H1 (cell line): ENCODE data around the gene DTD1. TPM values are rescaled to one million over a fixed set of nuclear protein-coding genes. Genes with fewer than 3 reads are reported as not detected.

Experiments
- CTCF ChIA-PET: fragments of 300-600 bp; sonication (Branson Sonifier 250); formaldehyde crosslinking; loops from one replicate; lab custom pipeline; 2021; ENCODE audit not compliant: partially characterized antibody; lab: Charles Lee
- POLR2A ChIA-PET: fragments of 300-600 bp; sonication (Branson Sonifier 250); formaldehyde crosslinking; loops from one replicate; lab custom pipeline; 2021; ENCODE audit warnings: inconsistent platforms; ENCODE audit not compliant: partially characterized antibody; lab: Charles Lee
- DNase-seq, 2 experiments: peaks; one replicate each; pipeline versions ENCODE4 v3.0.0 to v3.0.0-alpha.2; 2010 to 2022; ENCODE audit warnings: low spot score in 2 of 2, low read depth in 1 of 2, mixed read lengths in 1 of 2
- FAIRE-seq: peaks from 2 replicates; lab custom pipeline; 2011; peaks lifted over from hg19 to GRCh38; lab: Jason Lieb, UNC
- H2AFZ ChIP-seq: 2 replicates; pipeline ENCODE4 v1.8.1; 2012; ENCODE audit warnings: low read length, inconsistent platforms
- H2AK5ac ChIP-seq: 2 replicates; pipeline ENCODE4 v1.6.1; 2013; ENCODE audit warnings: low read depth, low read length
- H2BK120ac ChIP-seq: replicated peaks from 2 replicates; pipeline ENCODE3; 2013; ENCODE audit warnings: low read depth, low read length, inconsistent platforms
- H2BK12ac ChIP-seq: 2 replicates; pipeline ENCODE4 v1.6.1; 2013; ENCODE audit warnings: low read depth, low read length
- H2BK15ac ChIP-seq: 2 replicates; pipeline ENCODE4 v1.6.1; 2013; ENCODE audit warnings: low read length
- H2BK20ac ChIP-seq: 2 replicates; pipeline ENCODE4 v1.6.1; 2013; ENCODE audit warnings: low read length
- H2BK5ac ChIP-seq: 2 replicates; pipeline ENCODE4 v1.6.1; 2013; ENCODE audit warnings: low read depth, low read length
- H3K14ac ChIP-seq: 2 replicates; pipeline ENCODE4 v1.6.1; 2013; ENCODE audit warnings: inconsistent platforms; ENCODE audit not compliant: insufficient read length
- H3K18ac ChIP-seq: 2 replicates; pipeline ENCODE4 v1.6.1; 2013; ENCODE audit warnings: low read length; ENCODE audit errors: extremely low read depth
- H3K23ac ChIP-seq: 2 replicates; pipeline ENCODE4 v1.6.1; 2013; ENCODE audit warnings: inconsistent platforms; ENCODE audit not compliant: insufficient read length
- H3K23me2 ChIP-seq: 2 replicates; pipeline ENCODE4 v1.6.1; 2013; ENCODE audit warnings: low read depth, low read length
- H3K27ac ChIP-seq: 2 replicates; pipeline ENCODE4 v1.6.1; 2011; ENCODE audit warnings: low read depth, low read length, inconsistent platforms
- H3K27me3 ChIP-seq, 4 experiments: replicated peaks in 1 of 4; 1 replicate in 1 of 4; 2 replicates in 3 of 4; pipeline versions ENCODE4 v1.6.1 to v1.8.1; 2011 to 2013; ENCODE audit warnings: low read length in 3 of 4, mild to moderate bottlenecking in 3 of 4, inconsistent platforms in 2 of 4, mixed read lengths in 2 of 4, moderate library complexity in 1 of 4; ENCODE audit not compliant: control insufficient read depth in 3 of 4, insufficient read depth in 3 of 4; ENCODE audit errors: extremely low read depth in 1 of 4
- H3K36me3 ChIP-seq, 4 experiments: 2 replicates each; pipeline versions ENCODE4 v1.6.1 to v1.8.1; 2011 to 2013; ENCODE audit warnings: mild to moderate bottlenecking in 4 of 4, low read length in 3 of 4, moderate library complexity in 2 of 4, control low read depth in 1 of 4, inconsistent platforms in 1 of 4; ENCODE audit not compliant: insufficient read depth in 4 of 4, control insufficient read depth in 2 of 4
- H3K4ac ChIP-seq: replicated peaks from 2 replicates; pipeline ENCODE3; 2013; ENCODE audit warnings: low read length, low read depth, mixed read lengths, inconsistent platforms; ENCODE audit not compliant: insufficient read length
- H3K4me1 ChIP-seq, 4 experiments: replicated peaks in 1 of 4; 1 replicate in 1 of 4; 2 replicates in 3 of 4; pipeline versions ENCODE4 v1.6.1 to v1.8.1; 2011 to 2013; ENCODE audit warnings: low read length in 3 of 4, inconsistent platforms in 2 of 4, mixed read lengths in 1 of 4; ENCODE audit not compliant: insufficient read depth in 4 of 4, control insufficient read depth in 3 of 4
- H3K4me2 ChIP-seq, 2 experiments: 2 replicates each; pipeline versions ENCODE4 v1.6.1 to v1.8.1; 2011 to 2013; ENCODE audit warnings: low read depth in 2 of 2, low read length in 2 of 2, control low read depth in 1 of 2, inconsistent platforms in 1 of 2, mild to moderate bottlenecking in 1 of 2; ENCODE audit not compliant: insufficient read depth in 1 of 2
- H3K4me3 ChIP-seq, 4 experiments: fragments of 200-600, 300-600 bp in 1 of 4; sonication (generic), shearing (Covaris generic), sonication (Bioruptor Twin) in 1 of 4; 2 replicates each; pipeline versions ENCODE4 v1.5.1 to v1.8.1; 2011 to 2016; ENCODE audit warnings: low read length in 4 of 4, low read depth in 3 of 4, control low read depth in 2 of 4, inconsistent platforms in 2 of 4, mild to moderate bottlenecking in 2 of 4, mixed read lengths in 1 of 4, moderate library complexity in 1 of 4; ENCODE audit not compliant: insufficient read depth in 2 of 4; ENCODE audit errors: extremely low read depth in 1 of 4
- H3K56ac ChIP-seq: replicated peaks from 2 replicates; pipeline ENCODE3; 2013; ENCODE audit warnings: low read depth, mild to moderate bottlenecking, mixed read lengths, low read length, inconsistent platforms; ENCODE audit not compliant: insufficient read length
- H3K79me1 ChIP-seq: 2 replicates; pipeline ENCODE4 v1.6.1; 2013; ENCODE audit warnings: low read depth, low read length, control low read depth
- H3K79me2 ChIP-seq, 2 experiments: 2 replicates each; pipeline versions ENCODE4 v1.6.1 to v1.8.1; 2012 to 2013; ENCODE audit warnings: low read length in 2 of 2, mild to moderate bottlenecking in 2 of 2, inconsistent platforms in 1 of 2; ENCODE audit not compliant: insufficient read depth in 2 of 2, control insufficient read depth in 1 of 2
- H3K9ac ChIP-seq, 4 experiments: replicated peaks in 1 of 4; 1 replicate in 1 of 4; 2 replicates in 3 of 4; pipeline versions ENCODE4 v1.6.1 to v1.8.1; 2011 to 2013; ENCODE audit warnings: low read depth in 3 of 4, low read length in 3 of 4, control low read depth in 2 of 4, mild to moderate bottlenecking in 2 of 4, moderate library complexity in 2 of 4, inconsistent platforms in 1 of 4; ENCODE audit errors: extremely low read depth in 1 of 4
- H3K9me3 ChIP-seq, 2 experiments: 2 replicates each; pipeline versions ENCODE4 v1.6.1 to v1.8.1; 2012 to 2013; ENCODE audit warnings: mild to moderate bottlenecking in 2 of 2, moderate library complexity in 2 of 2, control low read depth in 1 of 2, inconsistent platforms in 1 of 2, low read depth in 1 of 2, low read length in 1 of 2, mixed read lengths in 1 of 2; ENCODE audit not compliant: insufficient read depth in 2 of 2
- H4K20me1 ChIP-seq, 2 experiments: replicated peaks in 1 of 2; 2 replicates each; pipeline versions ENCODE3 to v1.8.1; 2011 to 2013; ENCODE audit warnings: inconsistent platforms in 2 of 2, low read length in 2 of 2, mild to moderate bottlenecking in 1 of 2; ENCODE audit not compliant: insufficient read depth in 2 of 2, control insufficient read depth in 1 of 2
- H4K5ac ChIP-seq: 2 replicates; pipeline ENCODE4 v1.6.1; 2013; ENCODE audit warnings: low read length, low read depth, mixed read lengths, inconsistent platforms; ENCODE audit not compliant: insufficient read length
- H4K8ac ChIP-seq: 2 replicates; pipeline ENCODE4 v1.8.0; 2013; ENCODE audit warnings: mild to moderate bottlenecking, moderate library complexity, low read length, inconsistent platforms; ENCODE audit not compliant: insufficient read depth; ENCODE audit errors: extremely low read depth
- H4K91ac ChIP-seq: replicated peaks from 2 replicates; pipeline ENCODE3; 2013; ENCODE audit warnings: low read length, mixed read lengths, inconsistent platforms; ENCODE audit not compliant: insufficient read length
- CBX5 ChIP-seq: fragments of 300-800, 300-1000 bp; sonication (generic); IDR thresholded peaks from 2 replicates; pipeline ENCODE4 v1.7.1; 2016; ENCODE audit warnings: antibody characterized with exemption, low read length, low read depth
- CHD2 ChIP-seq: IDR thresholded peaks from 2 replicates; pipeline ENCODE4 v1.6.1; 2012; ENCODE audit warnings: low read length, improper control_type of control experiment
- EGR1 ChIP-seq: IDR thresholded peaks from 2 replicates; pipeline ENCODE4 v1.6.1; 2011; ENCODE audit warnings: low read depth, low read length, borderline replicate concordance
- MAFK ChIP-seq: IDR thresholded peaks from 2 replicates; pipeline ENCODE4 v1.6.1; 2012; ENCODE audit warnings: low read depth, mild to moderate bottlenecking, improper control_type of control experiment, low read length
- RFX5 ChIP-seq: IDR thresholded peaks from 2 replicates; pipeline ENCODE4 v1.6.1; 2011; ENCODE audit warnings: low read depth, low read length, improper control_type of control experiment, borderline replicate concordance
- SIN3A ChIP-seq, 2 experiments: IDR thresholded peaks in 1 of 2; conservative IDR thresholded peaks in 1 of 2; 2 replicates each; pipeline ENCODE4 v1.6.1; 2011 to 2012; ENCODE audit warnings: low read length in 2 of 2, improper control_type of control experiment in 1 of 2, low read depth in 1 of 2, mild to moderate bottlenecking in 1 of 2
- TAF7 ChIP-seq: optimal IDR thresholded peaks from 2 replicates; pipeline ENCODE3; 2011; ENCODE audit warnings: low read depth, mild to moderate bottlenecking, inconsistent platforms, low read length, moderate library complexity, borderline replicate concordance
- WGBS, 2 experiments: shearing (Covaris generic) in 1 of 2; methylation state at CpG; one replicate each; pipeline versions ENCODE4 v1.1.6 to v1.1.7; 2013 to 2015; ENCODE audit warnings: low lambda C conversion rate in 2 of 2, mixed read lengths in 2 of 2, inconsistent platforms in 1 of 2, low coverage in 1 of 2, missing lambda C conversion rate in 1 of 2; ENCODE audit not compliant: insufficient replicate concordance in 2 of 2, insufficient coverage in 1 of 2, insufficient read length in 1 of 2; ENCODE audit errors: extremely low coverage in 1 of 2, missing lambda C conversion rate in 1 of 2; 5-methylcytosine and 5-hydroxymethylcytosine counted together
- polyA plus RNA-seq, 7 experiments: library from polyadenylated mRNA; depleted of rRNA in 3 of 7; stranded (reverse) in 5 of 7; unstranded in 2 of 7; fragments of >200 nt in 5 of 7; fragments of 200-250 nt in 2 of 7; gene quantifications; 1 replicate in 5 of 7; 2 replicates in 1 of 7; 4 replicates in 1 of 7; pipeline versions ENCODE4 v1.2.1 to v1.2.3, GENCODE V29; 2011 to 2013; ENCODE audit warnings: missing spikeins in 2 of 7, mixed read lengths in 2 of 7
- total RNA-seq: library from RNA; stranded (reverse); fragmentation: NEBNext Ultra II Directional; extraction: Animal tissue kit (Norgen Biotek cat#: 25700); gene quantifications from 2 replicates; pipeline ENCODE4 v1.2.1, GENCODE V29; 2021
- TF ChIP-seq, protein P1 (sequence below): IDR thresholded peaks from 2 replicates; pipeline ENCODE4 v1.6.1; 2012; ENCODE audit warnings: low read length, inconsistent platforms

Gene DTD1
- total and polyA plus RNA-seq, 2 of the 8 experiments (the other 6 are each of a cell fraction or from before 2014, with no cell fraction given), result 49.7 to 66.6 TPM

GRCh38 chr20:18543216-18543615 is 44.6 kb upstream of the DTD1 start:
- Histone ChIP-seq H3K23ac (no peak overlapping the region), H3K14ac (no peak overlapping the region), H3K23me2 (no peaks in the 10 kb centered on the region), H3K9ac (no peak overlapping the region), H4K8ac (no peak overlapping the region), H2BK20ac (no peak overlapping the region), H3K4me3 (no peak overlapping the region), H2BK12ac (no peak overlapping the region), H3K79me2 (no peaks in the 10 kb centered on the region), H3K9me3 (no peaks in the 10 kb centered on the region), H4K91ac (no peak overlapping the region), H2BK120ac (no peak overlapping the region), H3K4me2 (no peak overlapping the region), H2BK15ac (no peak overlapping the region), H3K79me1 (no peaks in the 10 kb centered on the region), H3K18ac (no peak overlapping the region), H3K56ac (no peak overlapping the region), H3K27me3 (no peaks in the 10 kb centered on the region), H3K27ac (no peak overlapping the region), H4K5ac (no peak overlapping the region), H3K4ac (no peak overlapping the region), H2BK5ac (no peak overlapping the region), H2AFZ (no peak overlapping the region), H3K36me3 (peaks cover 7 to 45% (median 23%) of the 10 kb centered on the region in 4 experiments), H4K20me1 (peaks cover 4 to 5% of the 10 kb centered on the region in 2 experiments), H2AK5ac (no peak overlapping the region), H3K4me1 (no peaks in the 10 kb centered on the region)
- ChIA-PET CTCF (no interaction called here), POLR2A (interaction anchor here (0.6 kb wide), 1 partner anchor 1495 kb away, joined by 3 read pairs; no protein-coding TSS in a partner anchor)
- FAIRE-seq (no peak), DNase-seq (no peak)
- 96% methylated on average over 4 of the region's 4 CpGs; no CpG with 5 or more reads in 1 of the 2 experiments for WGBS, 2 experiments
- TF ChIP-seq TAF7, result no peak
- TF ChIP-seq CHD2, result no peak
- no peak for TF ChIP-seq SIN3A (conservative IDR thresholded peaks at IDR 0.05 in 1 of 2, IDR thresholded peaks at IDR 0.05 in 1 of 2; ENCODE audit: low read depth in 1 of 2, low read length in 2 of 2)
- no peak for TF ChIP-seq CBX5
- TF ChIP-seq RFX5, result no peak
- TF ChIP-seq, protein P1, sequence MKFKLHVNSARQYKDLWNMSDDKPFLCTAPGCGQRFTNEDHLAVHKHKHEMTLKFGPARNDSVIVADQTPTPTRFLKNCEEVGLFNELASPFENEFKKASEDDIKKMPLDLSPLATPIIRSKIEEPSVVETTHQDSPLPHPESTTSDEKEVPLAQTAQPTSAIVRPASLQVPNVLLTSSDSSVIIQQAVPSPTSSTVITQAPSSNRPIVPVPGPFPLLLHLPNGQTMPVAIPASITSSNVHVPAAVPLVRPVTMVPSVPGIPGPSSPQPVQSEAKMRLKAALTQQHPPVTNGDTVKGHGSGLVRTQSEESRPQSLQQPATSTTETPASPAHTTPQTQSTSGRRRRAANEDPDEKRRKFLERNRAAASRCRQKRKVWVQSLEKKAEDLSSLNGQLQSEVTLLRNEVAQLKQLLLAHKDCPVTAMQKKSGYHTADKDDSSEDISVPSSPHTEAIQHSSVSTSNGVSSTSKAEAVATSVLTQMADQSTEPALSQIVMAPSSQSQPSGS, result no peak
- no peak for TF ChIP-seq EGR1
- no peak for TF ChIP-seq MAFK
